ENCODE data around the gene BMAL2.

DNA sequence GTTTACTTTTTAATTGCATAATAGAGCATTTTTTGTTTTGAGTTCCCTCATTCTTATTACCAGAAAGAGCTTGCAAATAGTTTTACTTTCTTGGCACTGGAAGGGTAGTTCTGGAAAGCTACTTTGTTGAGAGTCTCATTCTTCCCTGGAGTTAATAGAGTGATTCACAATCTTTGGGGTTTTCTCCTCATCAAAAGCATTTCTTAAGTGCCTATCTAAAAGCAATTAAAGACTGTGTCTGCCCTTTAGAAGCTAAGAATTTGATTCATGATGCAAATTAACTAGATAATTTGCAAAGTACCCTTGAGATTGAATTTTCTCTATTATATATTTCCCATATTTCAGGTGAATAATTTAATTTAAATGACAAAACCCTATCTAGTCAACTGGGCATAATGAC is 8.1 kb upstream of the BMAL2 start:
- TF ChIP-seq, protein P1, sequence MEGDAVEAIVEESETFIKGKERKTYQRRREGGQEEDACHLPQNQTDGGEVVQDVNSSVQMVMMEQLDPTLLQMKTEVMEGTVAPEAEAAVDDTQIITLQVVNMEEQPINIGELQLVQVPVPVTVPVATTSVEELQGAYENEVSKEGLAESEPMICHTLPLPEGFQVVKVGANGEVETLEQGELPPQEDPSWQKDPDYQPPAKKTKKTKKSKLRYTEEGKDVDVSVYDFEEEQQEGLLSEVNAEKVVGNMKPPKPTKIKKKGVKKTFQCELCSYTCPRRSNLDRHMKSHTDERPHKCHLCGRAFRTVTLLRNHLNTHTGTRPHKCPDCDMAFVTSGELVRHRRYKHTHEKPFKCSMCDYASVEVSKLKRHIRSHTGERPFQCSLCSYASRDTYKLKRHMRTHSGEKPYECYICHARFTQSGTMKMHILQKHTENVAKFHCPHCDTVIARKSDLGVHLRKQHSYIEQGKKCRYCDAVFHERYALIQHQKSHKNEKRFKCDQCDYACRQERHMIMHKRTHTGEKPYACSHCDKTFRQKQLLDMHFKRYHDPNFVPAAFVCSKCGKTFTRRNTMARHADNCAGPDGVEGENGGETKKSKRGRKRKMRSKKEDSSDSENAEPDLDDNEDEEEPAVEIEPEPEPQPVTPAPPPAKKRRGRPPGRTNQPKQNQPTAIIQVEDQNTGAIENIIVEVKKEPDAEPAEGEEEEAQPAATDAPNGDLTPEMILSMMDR (IDR thresholded peaks at IDR 0.05): no peak
- no peak for TF ChIP-seq POLR2A (IDR thresholded peaks at IDR 0.05)

All from thyroid gland (tissue), 4 donors.